Measurements from ENCODE around the gene FRRS1. TPM values are rescaled to one million over a fixed set of nuclear protein-coding genes. Genes with fewer than 3 reads are reported as not detected.

The FRRS1 gene
- total RNA-seq, 1 donor from 2014 or later, result 4.3 TPM

GRCh38 chr1:99781798-99782197 lies 15.4 kb upstream of the FRRS1 start:
- H3K4me3 Mint-ChIP-seq (ENCODE audit: unreplicated experiment), result no peak overlapping the region
- TF ChIP-seq, protein P1, sequence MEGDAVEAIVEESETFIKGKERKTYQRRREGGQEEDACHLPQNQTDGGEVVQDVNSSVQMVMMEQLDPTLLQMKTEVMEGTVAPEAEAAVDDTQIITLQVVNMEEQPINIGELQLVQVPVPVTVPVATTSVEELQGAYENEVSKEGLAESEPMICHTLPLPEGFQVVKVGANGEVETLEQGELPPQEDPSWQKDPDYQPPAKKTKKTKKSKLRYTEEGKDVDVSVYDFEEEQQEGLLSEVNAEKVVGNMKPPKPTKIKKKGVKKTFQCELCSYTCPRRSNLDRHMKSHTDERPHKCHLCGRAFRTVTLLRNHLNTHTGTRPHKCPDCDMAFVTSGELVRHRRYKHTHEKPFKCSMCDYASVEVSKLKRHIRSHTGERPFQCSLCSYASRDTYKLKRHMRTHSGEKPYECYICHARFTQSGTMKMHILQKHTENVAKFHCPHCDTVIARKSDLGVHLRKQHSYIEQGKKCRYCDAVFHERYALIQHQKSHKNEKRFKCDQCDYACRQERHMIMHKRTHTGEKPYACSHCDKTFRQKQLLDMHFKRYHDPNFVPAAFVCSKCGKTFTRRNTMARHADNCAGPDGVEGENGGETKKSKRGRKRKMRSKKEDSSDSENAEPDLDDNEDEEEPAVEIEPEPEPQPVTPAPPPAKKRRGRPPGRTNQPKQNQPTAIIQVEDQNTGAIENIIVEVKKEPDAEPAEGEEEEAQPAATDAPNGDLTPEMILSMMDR (IDR thresholded peaks at IDR 0.05), result no peak
- H3K27ac Mint-ChIP-seq (ENCODE audit: unreplicated experiment), result no peak overlapping the region
- H3K9me3 Mint-ChIP-seq (ENCODE audit: unreplicated experiment), result no peaks in the 10 kb centered on the region
- H3K4me1 Mint-ChIP-seq (ENCODE audit: unreplicated experiment), result no peaks in the 10 kb centered on the region
- DNase-seq (ENCODE audit: extremely low spot score, unreplicated experiment), result no peak
- no peaks in the 10 kb centered on the region for H3K36me3 Mint-ChIP-seq (ENCODE audit: unreplicated experiment)
- peaks cover 28% of the 10 kb centered on the region for H3K27me3 Mint-ChIP-seq (ENCODE audit: unreplicated experiment)

GRCh38 chr1:99777752-99778151 lies 11.3 kb upstream of the FRRS1 start:
- peaks cover 24% of the 10 kb centered on the region for H3K27me3 Mint-ChIP-seq (ENCODE audit: unreplicated experiment)

GRCh38 chr1:99776120-99776519 lies 9.7 kb upstream of the FRRS1 start:
- no peak for DNase-seq (ENCODE audit: extremely low spot score, unreplicated experiment)
- Mint-ChIP-seq H3K27me3 (ENCODE audit: unreplicated experiment) (peaks cover 19% of the 10 kb centered on the region), H3K9me3 (ENCODE audit: unreplicated experiment) (no peaks in the 10 kb centered on the region), H3K4me3 (ENCODE audit: unreplicated experiment) (no peak overlapping the region), H3K27ac (ENCODE audit: unreplicated experiment) (no peak overlapping the region), H3K4me1 (ENCODE audit: unreplicated experiment) (no peaks in the 10 kb centered on the region), H3K36me3 (ENCODE audit: unreplicated experiment) (no peaks in the 10 kb centered on the region)
- TF ChIP-seq, protein P1 (IDR thresholded peaks at IDR 0.05), result no peak

More at GRCh38 chr1:99777752-99778151, 11.3 kb upstream of the FRRS1 start:
- Mint-ChIP-seq H3K4me1 (ENCODE audit: unreplicated experiment) (no peaks in the 10 kb centered on the region), H3K27ac (ENCODE audit: unreplicated experiment) (no peak overlapping the region), H3K4me3 (ENCODE audit: unreplicated experiment) (no peak overlapping the region), H3K9me3 (ENCODE audit: unreplicated experiment) (no peaks in the 10 kb centered on the region), H3K36me3 (ENCODE audit: unreplicated experiment) (no peaks in the 10 kb centered on the region)
- no peak for DNase-seq (ENCODE audit: extremely low spot score, unreplicated experiment)
- TF ChIP-seq, protein P1 (IDR thresholded peaks at IDR 0.05), result no peak

DNA sequence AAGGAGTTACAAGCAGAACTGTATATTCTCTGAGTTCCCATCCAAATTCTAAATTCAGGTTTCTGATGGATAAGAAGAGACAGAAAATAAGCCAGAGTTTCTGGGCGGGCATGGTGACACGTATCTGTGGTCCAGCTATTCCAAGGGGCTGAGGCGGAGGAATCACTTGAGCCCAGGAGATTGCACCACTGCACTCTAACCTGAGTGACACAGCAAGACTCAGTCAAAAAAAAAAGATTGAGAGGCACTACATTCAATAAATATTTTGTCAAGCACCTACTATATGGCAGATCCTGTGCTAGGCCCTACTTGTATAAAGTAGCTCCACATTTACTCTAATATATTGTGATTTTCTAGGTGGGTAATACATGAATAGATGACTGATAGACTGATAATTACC lies 6.4 kb upstream of the FRRS1 start:
- H3K4me1 Mint-ChIP-seq (ENCODE audit: unreplicated experiment), result no peaks in the 10 kb centered on the region
- no peak overlapping the region for H3K4me3 Mint-ChIP-seq (ENCODE audit: unreplicated experiment)
- H3K27ac Mint-ChIP-seq (ENCODE audit: unreplicated experiment), result no peak overlapping the region
- DNase-seq (ENCODE audit: extremely low spot score, unreplicated experiment), result no peak
- peaks cover 5% of the 10 kb centered on the region for H3K27me3 Mint-ChIP-seq (ENCODE audit: unreplicated experiment)
- no peaks in the 10 kb centered on the region for H3K9me3 Mint-ChIP-seq (ENCODE audit: unreplicated experiment)
- TF ChIP-seq, protein P1 (IDR thresholded peaks at IDR 0.05), result no peak
- no peaks in the 10 kb centered on the region for H3K36me3 Mint-ChIP-seq (ENCODE audit: unreplicated experiment)

- Mint-ChIP-seq H3K4me1 (ENCODE audit: unreplicated experiment) (peaks cover 6% of the 10 kb centered on the region), H3K36me3 (ENCODE audit: unreplicated experiment) (no peaks in the 10 kb centered on the region), H3K9me3 (ENCODE audit: unreplicated experiment) (no peaks in the 10 kb centered on the region), H3K27ac (ENCODE audit: unreplicated experiment) (no peak overlapping the region), H3K27me3 (ENCODE audit: unreplicated experiment) (peaks cover 5% of the 10 kb centered on the region), H3K4me3 (ENCODE audit: unreplicated experiment) (no peak overlapping the region)
- no peak for DNase-seq (ENCODE audit: extremely low spot score, unreplicated experiment)
- TF ChIP-seq, protein P1 (IDR thresholded peaks at IDR 0.05), result no peak
Observed at GRCh38 chr1:99771513-99771918, 5.1 kb upstream of the FRRS1 start.
